ENCODE results near the gene SBF1. TPM values are rescaled to one million over a fixed set of nuclear protein-coding genes. Genes with fewer than 3 reads are reported as not detected.
"Not testable (repeated sequence)": the region's sequence is repeated elsewhere in the genome, so short reads cannot be mapped to it uniquely, and the experiment has no call there.

SBF1 gene
- polyA plus RNA-seq, 4 donors: 25.4 to 55.3 (median 43.4) TPM

DNA sequence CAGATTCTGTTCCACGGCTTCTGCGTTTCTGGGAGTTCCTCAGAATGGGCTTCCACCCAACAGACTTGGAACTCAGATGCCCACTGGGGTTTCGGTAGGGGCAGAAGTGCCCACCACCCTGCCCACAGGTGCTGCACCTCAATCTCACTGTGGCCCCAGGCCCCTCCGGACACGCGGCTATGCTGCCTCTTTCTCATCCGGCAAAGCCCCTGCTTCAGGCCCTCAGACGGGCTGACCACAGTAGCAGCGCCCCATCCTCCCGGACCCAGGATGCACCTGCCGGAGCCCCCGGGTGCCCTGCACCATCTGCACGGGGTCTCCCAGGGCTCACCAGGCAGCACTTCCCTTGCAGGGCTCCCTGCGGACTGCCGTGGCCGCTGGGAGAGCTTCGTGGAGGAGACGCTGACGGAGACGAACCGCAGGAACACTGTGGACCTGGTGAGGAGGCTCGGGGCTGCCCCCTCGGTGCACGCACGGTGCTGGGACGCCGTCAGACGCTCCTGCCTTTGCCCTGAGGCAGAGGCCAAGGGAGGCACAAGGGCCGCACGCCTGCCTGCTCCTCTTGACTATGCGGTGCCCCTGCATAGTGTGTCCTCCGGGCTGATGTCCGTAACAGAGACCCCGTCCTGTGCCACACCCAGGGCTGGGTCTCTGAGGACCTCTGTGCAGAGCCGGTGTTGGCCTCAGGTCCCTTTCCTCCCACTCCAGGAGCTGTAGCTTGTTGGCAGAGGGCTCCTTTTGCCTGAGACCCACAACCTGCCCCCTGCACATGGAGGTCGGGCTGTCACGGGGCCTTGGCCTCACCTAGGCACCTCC, 38.6 kb downstream of the SBF1 start:
- no peak for DNase-seq (ENCODE audit: low read depth in 4 of 4, low spot score in 2 of 4)

- DNase-seq (ENCODE audit: low read depth in 4 of 4, low spot score in 2 of 4): no peak
These were observed 39.4 kb downstream of the SBF1 start for GRCh38 chr22:50435291-50436014.

- no peak for DNase-seq (ENCODE audit: low read depth in 4 of 4, low spot score in 2 of 4)
These were observed 40.0 kb downstream of the SBF1 start for GRCh38 chr22:50434849-50435248.

DNA sequence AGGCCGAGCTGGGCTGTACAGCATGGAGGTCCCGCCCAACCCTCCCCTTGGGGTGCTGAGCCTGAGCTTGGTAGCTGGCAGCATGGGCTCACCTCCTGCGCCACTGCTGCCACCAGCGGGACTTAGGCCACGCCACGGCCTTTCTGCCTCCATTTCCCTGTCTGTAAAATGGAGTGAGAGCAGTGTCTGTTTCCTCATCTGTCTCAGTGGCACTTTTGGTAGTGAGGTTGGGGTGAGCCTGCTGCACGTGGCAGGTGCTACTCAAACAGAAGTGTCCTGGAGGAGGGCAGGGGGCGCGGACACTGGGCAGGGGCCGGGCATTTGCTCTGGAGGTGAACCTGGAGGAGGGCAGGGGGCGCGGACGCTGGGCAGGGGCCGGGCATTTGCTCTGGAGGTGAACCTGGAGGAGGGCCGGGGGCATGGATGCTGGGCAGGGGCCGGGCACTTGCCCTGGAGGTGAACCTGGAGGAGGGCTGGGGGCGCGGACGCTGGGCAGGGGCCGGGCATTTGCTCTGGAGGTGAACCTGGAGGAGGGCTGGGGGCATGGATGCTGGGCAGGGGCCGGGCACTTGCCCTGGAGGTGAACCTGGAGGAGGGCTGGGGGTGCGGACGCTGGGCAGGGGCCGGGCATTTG, 41.8 kb downstream of the SBF1 start:
- DNase-seq (ENCODE audit: low read depth in 4 of 4, low spot score in 2 of 4): not testable (repeated sequence)

DNA sequence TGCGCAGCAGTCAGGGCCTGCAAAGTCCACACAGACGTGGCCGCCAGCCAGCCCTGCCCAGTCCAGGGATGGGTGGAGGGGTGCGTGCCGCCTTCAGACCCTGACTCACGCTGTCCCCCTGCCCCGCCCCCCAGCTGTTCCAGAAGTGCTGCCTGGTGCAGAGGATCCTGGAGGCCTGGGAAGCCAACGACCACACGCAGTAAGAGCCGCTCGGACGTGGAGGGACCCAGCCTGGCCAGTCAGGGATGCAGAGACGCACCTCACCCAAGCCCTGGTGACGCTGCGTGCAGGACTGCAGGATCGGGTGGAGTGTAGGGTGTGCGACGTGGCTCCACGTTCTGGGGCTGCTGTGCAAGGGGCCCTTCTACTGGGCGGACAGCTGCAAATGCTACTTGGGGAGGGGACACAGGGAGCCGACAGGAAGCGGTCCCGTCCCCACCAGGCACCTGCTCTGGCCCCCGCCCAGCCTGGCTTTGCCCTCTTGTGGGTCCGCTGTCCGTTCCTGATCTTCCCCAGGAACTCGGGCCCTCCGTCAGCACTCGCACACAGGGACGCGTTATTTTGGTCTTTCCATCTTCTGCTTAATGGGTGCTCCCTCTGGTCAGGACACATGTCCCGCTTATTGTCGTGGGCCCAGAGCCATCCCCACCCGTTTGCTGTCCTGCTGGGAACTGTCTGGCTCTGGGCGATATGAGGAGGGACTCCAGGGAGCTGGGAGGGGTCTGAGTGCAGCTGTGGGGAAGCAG, 42.5 kb downstream of the SBF1 start:
- no peak for DNase-seq (ENCODE audit: low read depth in 4 of 4, low spot score in 2 of 4)

DNA sequence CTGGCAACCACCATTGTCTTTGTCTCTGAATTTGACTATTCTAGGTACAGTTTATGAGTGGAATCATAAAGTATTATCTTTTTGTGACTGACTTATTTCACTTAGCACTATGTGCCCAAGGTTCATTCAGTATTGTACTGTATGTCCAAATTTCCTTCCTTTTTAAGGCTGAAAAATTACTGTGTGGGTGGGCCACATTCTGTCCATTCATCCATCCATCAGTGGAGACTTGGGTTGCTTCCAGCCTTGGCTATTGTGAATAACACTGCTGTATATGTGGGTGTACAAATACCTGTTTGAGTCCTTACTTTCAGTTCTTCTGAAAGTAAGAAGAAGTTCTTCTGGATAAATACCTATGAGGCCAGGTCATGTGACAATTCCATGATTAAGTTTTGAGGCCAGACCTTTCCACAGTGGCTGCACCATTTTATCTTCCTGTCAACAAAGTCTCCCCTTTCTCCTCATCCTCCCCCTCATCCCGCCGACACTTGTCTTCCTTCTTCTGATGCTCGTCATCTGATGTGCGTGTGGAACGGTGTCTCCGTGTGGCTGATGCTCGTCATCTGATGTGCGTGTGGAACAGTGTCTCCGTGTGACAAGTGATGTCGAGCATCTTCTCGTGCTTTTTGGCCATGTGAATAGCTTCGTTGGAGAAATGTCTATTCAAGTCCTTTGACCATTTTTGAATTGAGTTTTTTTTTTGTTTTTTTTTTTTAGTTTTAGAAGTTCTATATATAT, 49.5 kb downstream of the SBF1 start:
- DNase-seq (ENCODE audit: low read depth in 4 of 4, low spot score in 2 of 4): no peak

- no peak for DNase-seq (ENCODE audit: low read depth in 4 of 4, low spot score in 2 of 4)
These were observed 50.9 kb downstream of the SBF1 start for GRCh38 chr22:50423956-50424355.

- no peak for DNase-seq (ENCODE audit: low read depth in 4 of 4, low spot score in 2 of 4)
These were observed 51.6 kb downstream of the SBF1 start for GRCh38 chr22:50422961-50423815.

GRCh38 chr22:50422046-50422445, 52.8 kb downstream of the SBF1 start:
- DNase-seq (ENCODE audit: low read depth in 4 of 4, low spot score in 2 of 4): no peak

DNA sequence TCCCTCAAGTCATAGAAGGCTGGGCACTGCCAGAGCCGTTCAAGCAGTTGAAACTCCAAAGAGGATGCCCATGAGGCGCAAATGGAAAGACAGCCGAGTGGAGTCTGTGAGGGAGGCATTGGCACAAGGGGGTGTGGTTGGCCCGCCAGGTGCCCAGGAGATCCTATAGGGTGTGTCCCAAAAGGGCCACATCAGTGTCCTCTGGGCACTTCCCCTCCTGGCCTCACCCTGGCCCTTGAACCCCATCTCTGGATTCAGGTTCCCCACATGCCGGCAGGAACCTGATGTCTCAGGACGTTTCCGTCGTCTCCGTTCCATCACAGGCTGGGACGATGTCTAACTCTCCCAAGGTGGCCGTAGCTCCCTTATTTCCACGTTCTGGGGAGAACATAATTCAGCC, 54.3 kb downstream of the SBF1 start:
- DNase-seq (ENCODE audit: low read depth in 4 of 4, low spot score in 2 of 4): no peak

GRCh38 chr22:50420015-50420414, 54.8 kb downstream of the SBF1 start:
- DNase-seq (ENCODE audit: low read depth in 4 of 4, low spot score in 2 of 4): no peak

- no peak for DNase-seq (ENCODE audit: low read depth in 4 of 4, low spot score in 2 of 4)
These were observed 55.7 kb downstream of the SBF1 start for GRCh38 chr22:50419116-50419515.

- DNase-seq (ENCODE audit: low read depth in 4 of 4, low spot score in 2 of 4): no peak
These were observed 56.2 kb downstream of the SBF1 start for GRCh38 chr22:50418624-50419023.

DNA sequence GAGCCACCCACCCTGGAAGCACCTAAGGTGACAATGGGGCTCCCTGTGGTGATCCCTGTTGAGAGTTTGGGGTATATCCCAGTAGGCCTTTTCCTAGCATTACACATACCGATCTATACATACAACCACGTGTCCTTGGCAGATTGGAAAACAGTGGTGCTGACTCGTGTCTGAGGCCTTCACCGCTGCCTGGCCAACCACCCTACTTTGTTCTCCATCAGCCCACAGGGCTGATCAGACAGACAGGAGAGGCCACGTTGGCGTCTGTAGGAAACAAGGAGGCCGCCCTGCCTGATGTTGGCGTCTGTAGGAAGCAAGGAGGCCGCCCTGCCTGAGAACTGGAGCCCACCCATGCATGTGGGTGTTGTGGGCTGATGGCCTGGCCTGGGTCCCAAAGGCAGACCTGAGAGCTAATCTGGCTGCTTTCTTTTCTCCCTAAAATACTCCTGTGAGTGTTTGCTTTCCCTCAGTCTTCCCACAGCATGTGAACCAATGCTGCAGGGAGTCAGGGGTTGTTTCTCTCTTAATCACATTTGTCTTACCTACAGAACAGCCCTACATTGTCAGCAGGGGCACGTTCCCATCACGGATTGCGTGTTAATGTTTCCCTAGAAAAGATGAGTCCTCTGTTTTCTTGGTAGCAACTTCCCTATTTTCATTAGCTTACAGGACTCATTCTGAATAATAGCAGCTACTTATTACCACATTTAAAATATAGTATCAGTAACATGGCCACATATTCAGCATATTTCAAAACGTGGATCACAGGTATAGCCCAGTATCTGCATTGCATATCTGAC, 57.2 kb downstream of the SBF1 start:
- DNase-seq (ENCODE audit: low read depth in 4 of 4, low spot score in 2 of 4): no peak

DNA sequence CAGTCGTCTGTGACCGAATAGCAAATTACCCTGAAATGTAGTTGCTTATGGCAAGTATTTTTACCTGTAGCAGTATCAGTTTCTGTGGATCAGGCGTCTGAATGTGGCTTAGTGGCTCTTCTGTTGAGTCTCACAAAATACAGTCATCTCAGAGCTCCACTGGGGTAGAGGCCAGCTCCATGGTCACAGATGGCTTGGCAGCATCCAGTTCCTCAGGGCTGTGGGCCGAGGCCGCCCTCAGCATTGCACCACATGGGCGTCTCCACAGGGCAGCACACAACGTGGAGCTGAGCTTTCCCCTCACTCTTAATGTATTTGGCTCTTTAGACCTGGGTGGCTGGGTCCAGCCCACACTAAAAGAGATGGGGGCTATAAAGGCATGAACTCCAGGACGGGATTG, 57.8 kb downstream of the SBF1 start:
- DNase-seq (ENCODE audit: low read depth in 4 of 4, low spot score in 2 of 4): no peak

DNA sequence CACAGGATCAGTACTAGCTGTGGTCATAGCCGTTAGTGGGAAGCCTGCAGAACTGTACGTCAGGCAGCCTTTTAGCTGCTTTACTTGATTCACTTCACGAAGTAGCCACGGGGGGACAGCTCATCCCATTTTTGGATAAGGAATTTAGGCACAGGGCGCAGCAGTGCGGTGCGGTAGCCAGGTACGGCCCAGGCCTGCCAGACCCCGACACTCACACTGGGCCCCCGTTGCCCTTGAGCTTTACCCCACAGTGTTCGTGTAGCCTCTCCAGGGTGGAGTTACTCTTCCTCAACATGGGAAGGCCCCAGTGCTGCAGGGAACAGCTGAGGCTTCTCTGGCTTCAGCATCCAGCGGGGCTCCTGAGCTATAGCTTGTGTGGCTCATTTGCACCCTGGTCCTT, 59.4 kb downstream of the SBF1 start:
- no peak for DNase-seq (ENCODE audit: low read depth in 4 of 4, low spot score in 2 of 4)

DNA sequence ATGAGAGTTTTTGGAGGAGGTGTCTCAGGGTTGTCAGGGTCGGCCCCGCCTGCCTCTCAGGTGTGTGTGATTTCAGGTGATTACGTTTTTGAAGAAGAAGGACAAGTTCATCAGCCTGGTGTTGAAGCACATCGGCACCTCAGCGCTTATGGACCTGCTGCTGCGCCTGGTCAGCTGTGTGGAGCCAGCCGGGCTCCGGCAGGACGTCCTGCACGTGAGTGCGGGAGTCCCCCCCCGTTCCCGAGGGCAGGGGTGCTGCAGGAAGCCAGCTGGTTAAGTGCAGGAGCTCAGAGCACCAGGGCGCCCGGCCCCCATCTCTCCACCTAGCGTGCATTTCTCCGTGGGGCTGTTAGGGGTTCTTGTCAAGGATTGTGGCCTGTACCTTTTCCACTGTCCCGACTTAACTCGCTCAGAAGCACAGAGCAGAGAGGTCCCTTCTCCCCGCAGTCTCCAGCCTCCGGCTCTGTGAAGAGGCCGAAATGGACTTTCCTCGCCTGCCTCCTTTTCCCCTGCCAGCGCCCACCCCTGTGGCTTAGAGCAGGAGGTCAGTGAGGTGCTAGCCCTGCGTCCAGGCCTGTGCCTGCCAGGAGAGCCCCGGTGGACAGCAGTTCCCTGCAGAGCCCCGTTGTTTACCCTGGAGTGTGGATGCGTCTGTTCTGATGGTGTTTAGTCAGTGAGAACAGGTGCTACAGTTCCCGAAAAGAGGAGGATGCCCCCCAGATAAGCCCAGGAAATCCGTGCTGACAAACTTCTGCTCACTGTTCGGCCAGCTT, 60.2 kb downstream of the SBF1 start:
- no peak for DNase-seq (ENCODE audit: low read depth in 4 of 4, low spot score in 2 of 4)

DNA sequence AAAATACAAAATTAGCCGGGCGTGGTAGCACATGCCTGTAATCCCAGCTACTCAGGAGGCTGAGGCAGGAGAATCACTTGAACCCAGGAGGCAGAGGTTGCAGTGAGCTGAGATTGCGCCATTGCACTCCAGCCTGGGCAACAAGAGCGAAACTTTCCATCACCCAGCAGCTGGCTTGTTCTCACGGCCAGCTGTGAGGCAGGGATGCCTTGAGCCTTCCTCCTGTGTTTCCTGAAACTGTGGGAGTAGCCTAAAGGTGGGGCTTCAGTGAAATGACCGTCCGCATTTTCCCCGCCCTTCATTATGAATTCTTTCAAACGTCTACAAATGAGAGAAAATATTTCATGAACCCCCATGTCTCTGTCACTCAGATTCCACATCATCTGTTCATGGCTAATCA, 65.9 kb downstream of the SBF1 start:
- not testable (repeated sequence) for DNase-seq (ENCODE audit: low read depth in 4 of 4, low spot score in 2 of 4)

All from left renal cortex interstitium (tissue), 4 donors.